Panc1 (cell line): Measurements from ENCODE around the gene OR10K2. TPM values are rescaled to one million over a fixed set of nuclear protein-coding genes. Genes with fewer than 3 reads are reported as not detected.
"Not testable (repeated sequence)": the region's sequence is repeated elsewhere in the genome, so short reads cannot be mapped to it uniquely, and the experiment has no call there.

Experiments
- ATAC-seq: fragments of 200-7000 bp; cut with Tn5 transposase; 2 replicates; pipeline ENCODE4 v1.9.1; 2020; ENCODE audit warnings: mild to moderate bottlenecking, moderate library complexity
- BruUV-seq: library from RNA; stranded (reverse); fragments of 400-500 nt; replicated peaks from 2 replicates; lab custom pipeline; 2021; lab: Mats Ljungman, UMichigan
- CTCF ChIA-PET: fragments of 300-600 bp; sonication (Branson Sonifier 250); formaldehyde crosslinking; loops from one replicate; lab custom pipeline; 2022; ENCODE audit warnings: antibody characterized with exemption; lab: Charles Lee
- POLR2A ChIA-PET: fragments of 300-600 bp; sonication (Branson Sonifier 250); formaldehyde crosslinking; loops from one replicate; lab custom pipeline; 2022; ENCODE audit warnings: antibody characterized with exemption; lab: Charles Lee
- DNase-seq: peaks from one replicate; pipeline ENCODE4 v3.0.0-alpha.2; 2010; ENCODE audit warnings: low read depth, low spot score
- H3K27ac ChIP-seq: 2 replicates; pipeline ENCODE4 v1.5.1; 2011; ENCODE audit warnings: mild to moderate bottlenecking, low read length, inconsistent platforms
- H3K27me3 ChIP-seq: fragments of 200-500 bp; sonication (Bioruptor generic); 2 replicates; pipeline ENCODE4 v1.6.0; 2014; ENCODE audit warnings: low read length, inconsistent platforms; ENCODE audit not compliant: control insufficient read depth, insufficient read depth
- H3K36me3 ChIP-seq: fragments of 200-500 bp; sonication (Bioruptor generic); 2 replicates; pipeline ENCODE4 v1.5.1; 2014; ENCODE audit warnings: inconsistent platforms, mild to moderate bottlenecking, low read length, moderate library complexity; ENCODE audit not compliant: control insufficient read depth, insufficient read depth
- H3K4me1 ChIP-seq: 2 replicates; pipeline ENCODE4 v1.5.1; 2011; ENCODE audit warnings: inconsistent platforms, mild to moderate bottlenecking, low read length, moderate library complexity; ENCODE audit not compliant: control insufficient read depth, insufficient read depth
- H3K4me3 ChIP-seq, 2 experiments: 2 replicates each; pipeline ENCODE4 v1.5.1; 2011 to 2012; ENCODE audit warnings: low read depth in 2 of 2, low read length in 2 of 2, mild to moderate bottlenecking in 2 of 2, inconsistent platforms in 1 of 2, moderate library complexity in 1 of 2
- H3K9me3 ChIP-seq: fragments of 200-500 bp; sonication (Bioruptor generic); 2 replicates; pipeline ENCODE4 v1.5.1; 2014; ENCODE audit warnings: low read depth, mild to moderate bottlenecking, inconsistent platforms, low read length, moderate library complexity; ENCODE audit not compliant: control insufficient read depth, insufficient read depth
- CTCF ChIP-seq: fragments of 450-650 bp; IDR thresholded peaks from 2 replicates; pipeline ENCODE4 v1.5.1; 2017; ENCODE audit warnings: mild to moderate bottlenecking
- POLR2AphosphoS5 ChIP-seq: IDR thresholded peaks from 2 replicates; pipeline ENCODE4 v1.6.1; 2012; ENCODE audit warnings: mild to moderate bottlenecking, low read depth, low read length, moderate library complexity
- SIN3A ChIP-seq: IDR thresholded peaks from 2 replicates; pipeline ENCODE4 v1.6.1; 2012; ENCODE audit warnings: low read depth, mild to moderate bottlenecking, low read length, moderate library complexity, borderline replicate concordance; ENCODE audit not compliant: insufficient read depth
- TCF7L2 ChIP-seq: IDR thresholded peaks from 2 replicates; pipeline ENCODE4 v1.6.1; 2011; ENCODE audit warnings: mild to moderate bottlenecking, low read depth, low read length, inconsistent platforms
- in situ Hi-C: cut with HindIII; loops from 2 replicates; pipeline ENCODE4 v1.10.0; 2016; ENCODE audit warnings: low sequenced_read_pairs, low pct_unique_long_range_greater_than_20kb
- intact Hi-C: fragments of 100-400 bp; cut with micrococcal nuclease; formaldehyde crosslinking; loops from one replicate; pipeline ENCODE4 v1.10.0; 2022; ENCODE audit not compliant: unreplicated experiment
- total RNA-seq: library from RNA; stranded (reverse); gene quantifications from one replicate; pipeline ENCODE4 v1.2.1, GENCODE V29; 2021; ENCODE audit not compliant: unreplicated experiment
- TF ChIP-seq, protein P1 (sequence below), 2 experiments: IDR thresholded peaks; 2 replicates each; pipeline ENCODE4 v1.6.1; 2011 to 2012; ENCODE audit warnings: low read depth in 2 of 2, control low read depth in 1 of 2, low read length in 1 of 2, mild to moderate bottlenecking in 1 of 2, moderate library complexity in 1 of 2; ENCODE audit not compliant: insufficient read depth in 1 of 2

The OR10K2 gene
- total RNA-seq, 1 experiment from 2014 or later = not detected

DNA sequence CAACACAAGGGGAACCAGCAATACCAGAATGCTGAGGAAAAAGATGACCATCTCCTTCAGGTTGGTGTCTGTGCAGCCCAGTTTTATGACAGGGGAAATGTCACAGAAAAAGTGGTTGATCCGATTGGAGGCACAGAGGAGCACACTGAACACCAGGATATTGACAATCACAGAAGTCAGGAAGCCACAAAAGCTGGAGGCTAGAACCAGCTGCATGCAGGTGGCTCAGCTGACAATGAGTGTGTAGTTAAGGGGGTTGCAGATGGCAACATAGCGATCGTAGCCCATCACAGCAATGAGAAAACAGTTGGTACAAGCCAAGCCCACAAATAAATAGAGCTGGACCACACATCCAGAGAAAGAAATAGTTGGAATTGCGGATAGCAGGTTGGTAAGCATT is 19.3 kb upstream of the OR10K2 start:
- ChIA-PET POLR2A (no interaction called here), CTCF (no interaction called here)
- ATAC-seq = no peak
- Histone ChIP-seq H3K27me3 (no peaks in the 10 kb centered on the region), H3K4me1 (no peaks in the 10 kb centered on the region), H3K4me3 (no peak overlapping the region), H3K36me3 (no peaks in the 10 kb centered on the region; the same call in 1 of the 2 replicates), H3K27ac (no peak overlapping the region), H3K9me3 (no peaks in the 10 kb centered on the region)
- intact Hi-C loops (no loop called here), in situ Hi-C loops (no loop called here)
- no peak for DNase-seq
- no TSS peak for BruUV-seq
- TF ChIP-seq CTCF (no peak), TCF7L2 (no peak), POLR2AphosphoS5 (no peak), SIN3A (no peak)
- TF ChIP-seq, protein P1, sequence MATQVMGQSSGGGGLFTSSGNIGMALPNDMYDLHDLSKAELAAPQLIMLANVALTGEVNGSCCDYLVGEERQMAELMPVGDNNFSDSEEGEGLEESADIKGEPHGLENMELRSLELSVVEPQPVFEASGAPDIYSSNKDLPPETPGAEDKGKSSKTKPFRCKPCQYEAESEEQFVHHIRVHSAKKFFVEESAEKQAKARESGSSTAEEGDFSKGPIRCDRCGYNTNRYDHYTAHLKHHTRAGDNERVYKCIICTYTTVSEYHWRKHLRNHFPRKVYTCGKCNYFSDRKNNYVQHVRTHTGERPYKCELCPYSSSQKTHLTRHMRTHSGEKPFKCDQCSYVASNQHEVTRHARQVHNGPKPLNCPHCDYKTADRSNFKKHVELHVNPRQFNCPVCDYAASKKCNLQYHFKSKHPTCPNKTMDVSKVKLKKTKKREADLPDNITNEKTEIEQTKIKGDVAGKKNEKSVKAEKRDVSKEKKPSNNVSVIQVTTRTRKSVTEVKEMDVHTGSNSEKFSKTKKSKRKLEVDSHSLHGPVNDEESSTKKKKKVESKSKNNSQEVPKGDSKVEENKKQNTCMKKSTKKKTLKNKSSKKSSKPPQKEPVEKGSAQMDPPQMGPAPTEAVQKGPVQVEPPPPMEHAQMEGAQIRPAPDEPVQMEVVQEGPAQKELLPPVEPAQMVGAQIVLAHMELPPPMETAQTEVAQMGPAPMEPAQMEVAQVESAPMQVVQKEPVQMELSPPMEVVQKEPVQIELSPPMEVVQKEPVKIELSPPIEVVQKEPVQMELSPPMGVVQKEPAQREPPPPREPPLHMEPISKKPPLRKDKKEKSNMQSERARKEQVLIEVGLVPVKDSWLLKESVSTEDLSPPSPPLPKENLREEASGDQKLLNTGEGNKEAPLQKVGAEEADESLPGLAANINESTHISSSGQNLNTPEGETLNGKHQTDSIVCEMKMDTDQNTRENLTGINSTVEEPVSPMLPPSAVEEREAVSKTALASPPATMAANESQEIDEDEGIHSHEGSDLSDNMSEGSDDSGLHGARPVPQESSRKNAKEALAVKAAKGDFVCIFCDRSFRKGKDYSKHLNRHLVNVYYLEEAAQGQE (IDR thresholded peaks at IDR 0.05; ENCODE audit: insufficient read depth in 1 of 2, low read depth in 2 of 2, low read length in 1 of 2) = no peak

GRCh38 chr1:158434741-158435140 is 8.7 kb upstream of the OR10K2 start:
- in situ Hi-C loops = no loop called here
- BruUV-seq = no TSS peak
- POLR2A ChIA-PET = no interaction called here

GRCh38 chr1:158430163-158430562 is 4.1 kb upstream of the OR10K2 start:
- BruUV-seq, DNase-seq, ATAC-seq, CTCF ChIA-PET, H3K27me3 ChIP-seq, H3K4me1 ChIP-seq, intact Hi-C loops, H3K9me3 ChIP-seq, H3K27ac ChIP-seq, H3K36me3 ChIP-seq, H3K4me3 ChIP-seq, POLR2A ChIA-PET, in situ Hi-C loops: not testable (repeated sequence)

More at GRCh38 chr1:158434741-158435140, 8.7 kb upstream of the OR10K2 start:
- TF ChIP-seq CTCF (no peak), TCF7L2 (no peak), SIN3A (no peak), POLR2AphosphoS5 (no peak)
- TF ChIP-seq, protein P1 (IDR thresholded peaks at IDR 0.05; ENCODE audit: insufficient read depth in 1 of 2, low read depth in 2 of 2, low read length in 1 of 2) = no peak
- no peaks in the 10 kb centered on the region for H3K9me3 ChIP-seq
- H3K4me1 ChIP-seq = no peaks in the 10 kb centered on the region
- ATAC-seq = no peak
- no peak overlapping the region for H3K27ac ChIP-seq
- no peaks in the 10 kb centered on the region for H3K27me3 ChIP-seq
- intact Hi-C loops = no loop called here
- no peak for DNase-seq
- H3K36me3 ChIP-seq = no peaks in the 10 kb centered on the region; the same call in 1 of the 2 replicates
- CTCF ChIA-PET = no interaction called here
- H3K4me3 ChIP-seq = no peak overlapping the region
